CD4-positive, alpha-beta T cell (primary cell): ENCODE data around the gene PTMS. TPM values are rescaled to one million over a fixed set of nuclear protein-coding genes. Genes with fewer than 3 reads are reported as not detected.
"Not testable (repeated sequence)": the region's sequence is repeated elsewhere in the genome, so short reads cannot be mapped to it uniquely, and the experiment has no call there.

Source experiments
- ATAC-seq: fragments of 200-7000 bp; cut with Tn5 transposase; one replicate; pipeline ENCODE4 v1.10.0; 2022; ENCODE audit warnings: mild to moderate bottlenecking; ENCODE audit not compliant: poor library complexity
- CTCF ChIA-PET: fragments of 350-600 bp; sonication (Branson Sonifier 250); formaldehyde crosslinking; loops from one replicate; lab custom pipeline; 2021; ENCODE audit warnings: antibody characterized with exemption, inconsistent platforms; lab: Charles Lee
- POLR2A ChIA-PET: fragments of 350-600 bp; sonication (Branson Sonifier 250); formaldehyde crosslinking; loops from one replicate; lab custom pipeline; 2021; ENCODE audit warnings: antibody characterized with exemption, inconsistent platforms; lab: Charles Lee
- DNase-seq, 14 experiments: peaks; one replicate each; pipeline ENCODE4 v3.0.0-alpha.2; 2013 to 2020; ENCODE audit warnings: mixed read lengths in 2 of 14
- H3K27ac ChIP-seq, 2 donors: one replicate each; pipeline versions ENCODE4 v1.5.1 to v1.7.0; 2013; ENCODE audit warnings: low read length in 2 of 2, low read depth in 1 of 2, mild to moderate bottlenecking in 1 of 2
- H3K27me3 ChIP-seq, 2 experiments: 1 replicate in 1 of 2; 2 replicates in 1 of 2; pipeline versions ENCODE4 v1.6.1 to v1.7.0; 2013; ENCODE audit warnings: low read length in 2 of 2, control low read depth in 1 of 2, mild to moderate bottlenecking in 1 of 2, moderate library complexity in 1 of 2; ENCODE audit not compliant: insufficient read depth in 2 of 2, control insufficient read depth in 1 of 2
- H3K36me3 ChIP-seq: one replicate; pipeline ENCODE4 v1.6.1; 2013; ENCODE audit warnings: low read length, control low read depth; ENCODE audit not compliant: insufficient read depth
- H3K4me1 ChIP-seq: one replicate; pipeline ENCODE4 v1.6.1; 2013; ENCODE audit warnings: low read length, control low read depth; ENCODE audit not compliant: insufficient read depth
- H3K4me3 ChIP-seq: one replicate; pipeline ENCODE4 v1.5.1; 2013; ENCODE audit warnings: mild to moderate bottlenecking, low read length, moderate library complexity
- H3K9me3 ChIP-seq, 2 experiments: 1 replicate in 1 of 2; 2 replicates in 1 of 2; pipeline versions ENCODE4 v1.6.1 to v1.7.0; 2013; ENCODE audit warnings: low read length in 2 of 2, mild to moderate bottlenecking in 2 of 2, control low read depth in 1 of 2, moderate library complexity in 1 of 2; ENCODE audit not compliant: control insufficient read depth in 1 of 2, insufficient read depth in 1 of 2
- H3K27ac Mint-ChIP-seq: one replicate; pipeline ENCODE4 v1.8.0; 2020; ENCODE audit warnings: mixed read lengths
- H3K27me3 Mint-ChIP-seq: one replicate; pipeline ENCODE4 v1.8.0; 2021; ENCODE audit warnings: mixed read lengths
- H3K36me3 Mint-ChIP-seq: one replicate; pipeline ENCODE4 v1.8.0; 2021; ENCODE audit warnings: low read depth, mixed read lengths
- H3K4me1 Mint-ChIP-seq: one replicate; pipeline ENCODE4 v1.8.0; 2021; ENCODE audit warnings: low read depth, mixed read lengths
- H3K4me3 Mint-ChIP-seq: one replicate; pipeline ENCODE4 v1.8.0; 2020; ENCODE audit warnings: mild to moderate bottlenecking, mixed read lengths
- H3K9me3 Mint-ChIP-seq: one replicate; pipeline ENCODE4 v1.8.0; 2020; ENCODE audit warnings: mixed read lengths
- CTCF ChIP-seq: fragments of 200-600 bp; IDR thresholded peaks from one replicate; pipeline ENCODE4 v1.8.0; 2022; ENCODE audit warnings: antibody characterized with exemption, mild to moderate bottlenecking
- intact Hi-C, 2 experiments: fragments of 100-400 bp; cut with DNase I in 1 of 2; cut with micrococcal nuclease in 1 of 2; formaldehyde crosslinking; loops; one replicate each; pipeline versions ENCODE4 v1.15.1 to v1.9.0; 2023 to 2025; cut with DNase I, micrococcal nuclease
- total RNA-seq, 174 experiments: library from RNA in 2 of 174; stranded (reverse) in 2 of 174; gene quantifications; one replicate each; pipeline ENCODE4 v1.2.3 and lab custom pipeline; 2021 to 2026

The PTMS gene
- total RNA-seq, 2 experiments from 2014 or later: 1.5 to 1.9 TPM

GRCh38 chr12:6735448-6736191, 30.5 kb upstream of the PTMS start:
- no peak overlapping the region for H3K27ac ChIP-seq
- Mint-ChIP-seq H3K27me3 (no peaks in the 10 kb centered on the region), H3K4me3 (no peak overlapping the region), H3K9me3 (no peaks in the 10 kb centered on the region), H3K36me3 (peaks cover 43% of the 10 kb centered on the region), H3K4me1 (peaks cover 4% of the 10 kb centered on the region), H3K27ac (no peak overlapping the region)
- H3K4me1 ChIP-seq: no peaks in the 10 kb centered on the region
- H3K36me3 ChIP-seq: peaks cover 25% of the 10 kb centered on the region
- ChIA-PET POLR2A (interaction anchor here (1.4 kb wide), 1 partner anchor 11 kb away, joined by 5 read pairs; the partner anchor contains the start of gene COPS7A), CTCF (no interaction called here)
- no peaks in the 10 kb centered on the region for H3K27me3 ChIP-seq
- ATAC-seq (peak; percentile 67), DNase-seq (peak in 13 of 14 experiments; percentile 9 to 64 (median 37))
- peak; percentile 58 for TF ChIP-seq CTCF
- no peak overlapping the region for H3K4me3 ChIP-seq
- no peaks in the 10 kb centered on the region for H3K9me3 ChIP-seq
- intact Hi-C loops: loop anchor here (1.0 kb wide), 2 partner anchors 11 to 44 kb away; partner anchors contain the start of gene COPS7A (in 1 of the 2)

GRCh38 chr12:6736754-6737153, 29.4 kb upstream of the PTMS start:
- no peaks in the 10 kb centered on the region for H3K4me1 ChIP-seq
- Mint-ChIP-seq H3K36me3 (peaks cover 32% of the 10 kb centered on the region), H3K4me3 (no peak overlapping the region), H3K9me3 (no peaks in the 10 kb centered on the region), H3K4me1 (peaks cover 4% of the 10 kb centered on the region), H3K27ac (no peak overlapping the region), H3K27me3 (no peaks in the 10 kb centered on the region)
- intact Hi-C loops: loop anchor here in 1 of 2 experiments (1.0 kb wide), 1 partner anchor 12 kb away; the partner anchor contains the start of gene COPS7A
- H3K27me3 ChIP-seq: no peaks in the 10 kb centered on the region
- no peak overlapping the region for H3K4me3 ChIP-seq
- ChIA-PET CTCF (interaction anchor here (0.6 to 1.0 kb wide), 2 partner anchors 42 to 85 kb away, joined by 3 to 4 read pairs; no protein-coding TSS in a partner anchor), POLR2A (no interaction called here)
- ATAC-seq (no peak), DNase-seq (no peak)
- no peak for TF ChIP-seq CTCF
- H3K27ac ChIP-seq: no peak overlapping the region
- peaks cover 13% of the 10 kb centered on the region for H3K36me3 ChIP-seq
- no peaks in the 10 kb centered on the region for H3K9me3 ChIP-seq

- H3K4me1 ChIP-seq: peaks cover 16% of the 10 kb centered on the region
- DNase-seq, H3K4me3 ChIP-seq, H3K36me3 ChIP-seq, H3K27ac Mint-ChIP-seq, H3K27me3 Mint-ChIP-seq, H3K27ac ChIP-seq, intact Hi-C loops, H3K36me3 Mint-ChIP-seq, ATAC-seq, H3K9me3 ChIP-seq, H3K9me3 Mint-ChIP-seq, POLR2A ChIA-PET, H3K4me3 Mint-ChIP-seq, CTCF ChIA-PET, H3K27me3 ChIP-seq: not testable (repeated sequence)
- H3K4me1 Mint-ChIP-seq: peaks cover 15% of the 10 kb centered on the region
These were observed 24.1 kb upstream of the PTMS start for GRCh38 chr12:6742080-6742479.
